ENCODE measurements around the gene PLA2G3.

GRCh38 chr22:31106001-31106571 lies 34.2 kb downstream of the PLA2G3 start:
- TF ChIP-seq EP300 (IDR thresholded peaks at IDR 0.05) (no peak), CTCF (IDR thresholded peaks at IDR 0.05) (peak in 2 of 4 experiments; percentile 13 to 35), POLR2AphosphoS5 (IDR thresholded peaks at IDR 0.05) (peak in 3 of 4 donors; percentile 2 to 57 (median 44))
